GM19467 (cell line): Measurements from ENCODE around the gene URAD.
"Not testable (repeated sequence)": the region's sequence is repeated elsewhere in the genome, so short reads cannot be mapped to it uniquely, and the experiment has no call there.

Source experiments
- ATAC-seq: cut with Tn5 transposase; IDR thresholded peaks from one replicate; pipeline ENCODE4 v1.9.1; 2021; ENCODE audit warnings: mild to moderate bottlenecking, moderate library complexity; ENCODE audit not compliant: unreplicated experiment

The URAD gene

DNA sequence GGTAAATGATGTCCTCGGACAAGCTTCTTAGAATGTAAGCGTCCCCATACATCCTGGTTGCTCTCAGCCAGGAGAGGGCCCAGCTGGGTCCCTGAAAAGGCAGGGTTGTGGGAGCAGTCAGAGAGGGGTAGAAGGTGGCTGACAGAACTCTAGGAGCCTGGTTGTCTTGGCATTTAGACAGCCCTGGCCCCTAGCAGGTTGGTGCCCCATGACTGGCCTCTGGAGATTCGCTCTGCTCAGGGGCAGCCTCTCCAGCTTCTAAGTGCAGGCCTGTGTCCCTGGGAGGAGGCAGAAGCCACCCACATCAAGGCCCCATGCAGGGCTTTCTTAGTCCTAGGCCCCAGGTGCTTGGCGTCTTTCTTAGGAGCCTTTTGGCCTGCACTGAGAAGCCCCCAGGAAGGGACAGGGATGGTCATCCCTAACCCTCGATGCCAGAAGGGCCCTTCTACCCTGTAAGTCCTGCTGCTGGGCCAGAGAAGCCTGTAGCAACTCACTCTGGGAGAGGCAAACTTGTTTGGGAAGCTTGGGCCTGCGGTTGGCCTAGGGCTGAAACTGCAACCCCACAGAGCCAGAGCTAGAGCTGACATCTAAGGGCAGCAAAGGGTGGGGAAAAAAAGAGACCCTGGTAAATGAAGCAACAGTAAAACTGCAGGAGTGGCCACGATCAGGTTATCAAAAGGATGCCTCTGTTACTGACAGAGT is 16.6 kb downstream of the URAD start:
- ATAC-seq = no peak

DNA sequence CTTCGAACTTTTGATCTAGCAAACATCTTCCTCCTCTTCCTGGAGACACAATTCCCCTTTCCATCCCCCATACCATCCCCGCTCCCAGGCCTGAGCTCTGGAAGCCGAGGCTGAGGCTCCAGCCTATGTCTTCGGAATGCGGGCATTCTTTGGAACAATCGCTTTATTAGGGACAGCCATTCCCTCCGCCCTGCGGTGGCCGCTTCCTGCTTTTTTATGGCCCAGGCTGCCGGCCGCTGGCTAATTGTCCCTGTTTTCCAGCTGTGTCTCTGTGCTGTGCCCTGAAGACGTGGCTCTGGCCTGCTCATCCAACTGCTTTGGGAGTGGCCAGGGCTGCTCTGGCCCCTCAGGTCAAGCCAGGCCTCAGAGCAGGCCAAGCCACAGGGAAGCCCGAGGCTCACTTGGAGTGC is 17.3 kb downstream of the URAD start:
- no peak for ATAC-seq

DNA sequence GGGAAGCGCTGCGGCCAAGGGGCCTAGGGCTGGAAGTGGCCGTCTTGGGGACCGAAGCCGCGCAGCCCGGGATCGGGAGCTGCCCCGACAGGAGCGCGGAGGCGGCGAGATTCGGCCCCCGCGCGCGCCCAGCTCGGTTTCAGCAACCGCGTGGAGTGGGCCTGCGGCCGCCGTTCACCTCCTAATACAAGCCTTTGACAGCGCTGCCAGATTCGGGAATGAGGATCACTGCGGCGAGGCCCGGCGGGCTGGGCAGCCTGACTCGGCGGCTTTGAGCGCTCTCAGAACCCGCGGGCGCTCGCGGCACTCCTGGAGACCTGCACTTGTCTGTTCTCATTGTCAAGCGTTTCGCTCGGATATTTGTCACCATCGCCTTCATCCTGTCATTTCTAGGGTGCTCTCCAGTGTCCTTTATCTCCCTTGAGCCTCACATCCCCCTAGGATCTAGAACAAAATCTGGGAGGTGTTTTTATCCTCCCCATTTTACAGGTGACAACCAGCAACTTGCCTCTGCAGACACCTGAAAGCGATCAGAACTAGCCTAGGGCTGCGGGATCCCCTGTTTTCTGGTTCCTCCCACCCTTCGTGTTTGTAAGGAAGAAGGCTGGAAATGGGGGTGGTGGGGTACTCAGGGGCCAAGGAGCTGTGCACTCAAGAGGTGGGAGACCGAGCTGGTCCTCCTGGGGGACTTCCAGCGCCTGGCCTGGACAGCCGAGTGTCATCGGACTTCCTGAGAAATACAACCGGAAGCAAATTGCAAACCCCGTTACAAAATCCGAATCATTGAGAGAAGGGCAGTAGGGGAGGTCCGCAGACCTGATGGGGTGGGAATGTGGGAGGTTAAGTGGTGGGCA is 17.9 kb downstream of the URAD start:
- no peak for ATAC-seq

DNA sequence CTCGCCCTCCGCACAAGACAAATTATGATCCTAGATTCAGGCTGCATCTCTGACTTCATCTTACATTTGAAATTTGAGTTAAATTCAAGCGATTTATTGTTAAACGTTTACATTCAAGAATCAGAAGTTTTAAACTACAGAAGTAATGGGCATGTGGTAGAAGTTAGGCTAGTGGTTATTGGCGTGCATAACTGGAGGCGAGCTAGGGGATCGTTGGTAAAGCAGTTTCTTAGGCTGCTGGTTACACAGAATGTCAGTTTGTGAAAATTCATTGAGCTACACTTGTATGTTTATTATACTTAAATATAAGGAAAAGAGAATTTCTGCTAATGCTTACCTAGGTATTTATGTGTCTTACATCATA is 18.6 kb downstream of the URAD start:
- ATAC-seq = no peak

DNA sequence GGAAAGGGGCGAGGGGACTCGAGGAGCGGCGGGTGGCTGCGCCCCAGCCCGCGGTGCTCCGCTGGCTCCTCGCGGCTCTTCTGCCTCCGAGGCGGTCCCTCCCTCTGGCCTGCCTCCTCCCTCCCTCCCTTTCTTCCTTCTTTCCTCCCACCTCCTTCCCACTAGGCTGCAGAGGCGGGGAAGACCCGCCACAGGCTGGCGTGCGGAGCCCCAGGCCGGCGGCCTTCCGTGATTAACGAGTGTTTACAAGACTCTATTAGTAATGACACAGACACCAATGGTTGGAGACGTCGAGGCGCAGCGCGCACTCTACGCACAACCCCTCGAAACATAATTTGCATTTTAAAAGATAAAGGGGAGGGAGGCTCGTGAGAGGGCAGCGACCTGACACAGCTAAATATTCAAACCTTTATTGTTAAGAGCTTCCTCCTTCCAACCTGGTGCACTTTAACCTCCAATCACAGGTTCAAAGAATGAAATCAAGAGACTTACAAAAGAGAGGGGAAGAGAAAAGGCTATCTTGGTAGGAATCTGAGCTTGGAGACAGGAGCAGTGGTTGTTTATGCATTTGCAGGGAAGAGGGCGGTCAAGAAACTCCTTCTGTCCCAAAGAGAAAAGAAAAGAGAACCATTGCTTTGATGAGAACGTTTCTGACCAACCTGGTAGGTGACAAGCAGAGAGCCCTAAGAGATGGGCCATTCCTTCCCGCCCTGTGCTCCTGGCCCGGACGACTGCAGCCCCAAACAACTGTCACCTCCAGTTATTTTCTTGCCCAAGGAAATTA is 19.2 kb downstream of the URAD start, which contains the start of gene CDX2:
Gene CDX2 (minus strand): TSS at position 234 of the 784 bp plus-strand sequence. CDS start 309 bp downstream, outside the sequence.
- ATAC-seq = no peak

DNA sequence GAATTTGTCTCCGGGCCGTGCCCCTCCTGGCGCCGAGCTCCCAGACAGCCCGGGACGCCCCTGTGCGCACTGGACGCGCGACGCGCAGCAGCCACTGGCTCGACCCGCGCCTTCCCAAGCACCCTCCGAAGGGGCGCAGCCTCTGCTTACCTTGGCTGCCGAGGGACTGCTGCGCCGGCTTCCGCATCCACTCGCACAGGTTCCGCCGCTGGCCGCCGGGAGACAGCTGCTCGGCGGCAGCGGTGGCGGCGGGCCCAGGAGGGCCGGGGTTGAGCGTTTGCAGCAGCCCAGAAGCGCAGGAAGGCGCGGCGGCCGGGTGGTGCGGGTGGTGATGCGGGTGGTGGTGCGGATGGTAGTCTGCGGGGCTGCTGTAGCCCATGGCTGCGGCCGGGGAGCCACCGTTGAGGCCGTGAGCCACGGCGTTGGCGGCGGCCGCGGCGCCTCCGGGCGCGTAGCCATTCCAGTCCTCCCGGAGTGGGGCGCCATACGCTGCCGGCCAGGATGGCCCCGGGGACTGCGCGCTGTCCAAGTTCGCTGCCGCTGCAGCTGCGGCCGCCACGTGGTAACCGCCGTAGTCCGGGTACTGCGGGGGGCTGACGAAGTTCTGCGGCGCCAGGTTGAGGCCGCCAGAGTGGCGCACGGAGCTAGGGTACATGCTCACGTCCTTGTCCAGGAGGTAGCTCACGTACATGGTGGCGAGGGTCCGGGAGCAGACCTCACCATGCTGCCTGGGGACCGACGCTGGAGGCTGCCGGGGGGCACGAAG is 20.0 kb downstream of the URAD start:
- ATAC-seq = no peak

DNA sequence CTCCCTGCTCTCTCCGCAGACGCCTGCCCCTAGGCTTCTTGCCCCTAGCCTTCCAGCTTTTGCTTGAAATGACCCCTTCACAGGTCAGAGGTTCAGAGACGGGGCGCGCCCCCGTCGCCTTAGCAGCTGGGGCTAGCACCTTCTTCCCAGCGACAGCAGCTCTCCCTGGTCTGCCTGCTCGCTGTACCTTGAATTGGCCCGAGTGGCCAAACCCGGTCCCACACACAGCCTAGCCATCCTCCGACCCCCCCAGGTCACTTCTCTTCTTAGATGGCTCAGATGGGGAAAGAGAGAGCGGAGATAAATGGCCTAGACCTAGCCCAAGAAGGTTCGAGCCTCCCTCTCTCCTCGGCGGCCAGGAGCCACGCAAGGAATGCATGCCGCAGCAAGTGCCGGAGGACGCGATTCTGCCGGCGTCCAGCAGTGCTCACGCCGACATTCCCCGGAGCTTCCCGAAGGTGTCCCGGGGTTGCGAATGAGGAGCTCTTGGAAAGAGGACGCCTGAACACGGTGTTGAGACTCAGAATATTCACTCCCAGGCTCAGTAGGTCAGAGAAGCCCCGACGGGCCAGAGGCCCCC is 20.7 kb downstream of the URAD start:
- ATAC-seq = no peak

DNA sequence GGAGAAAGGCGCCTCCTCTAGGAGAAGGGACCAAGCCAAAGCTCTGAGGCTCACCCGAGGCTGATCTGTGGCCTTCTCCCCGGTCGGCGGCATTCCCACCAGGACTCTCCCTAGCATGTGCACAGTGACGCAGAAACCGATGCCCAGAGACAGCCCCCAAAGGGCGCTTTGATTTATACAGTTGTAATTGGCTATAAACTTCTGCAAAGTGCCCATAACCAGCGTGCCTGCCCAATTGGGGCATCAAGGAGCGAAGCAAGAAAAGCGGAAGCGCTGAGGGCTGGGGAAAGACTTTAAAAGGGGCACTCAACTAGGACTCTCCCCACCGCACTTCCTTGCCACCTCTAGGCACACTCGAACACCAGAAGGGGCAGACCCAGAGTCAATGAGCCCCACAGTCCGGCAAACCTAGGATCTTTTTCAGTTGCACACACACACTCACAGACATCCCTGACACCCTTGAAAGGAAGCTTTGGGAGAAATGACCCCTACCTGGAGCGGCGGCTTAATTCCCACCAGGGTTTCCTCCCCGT is 21.2 kb downstream of the URAD start:
- ATAC-seq = no peak

DNA sequence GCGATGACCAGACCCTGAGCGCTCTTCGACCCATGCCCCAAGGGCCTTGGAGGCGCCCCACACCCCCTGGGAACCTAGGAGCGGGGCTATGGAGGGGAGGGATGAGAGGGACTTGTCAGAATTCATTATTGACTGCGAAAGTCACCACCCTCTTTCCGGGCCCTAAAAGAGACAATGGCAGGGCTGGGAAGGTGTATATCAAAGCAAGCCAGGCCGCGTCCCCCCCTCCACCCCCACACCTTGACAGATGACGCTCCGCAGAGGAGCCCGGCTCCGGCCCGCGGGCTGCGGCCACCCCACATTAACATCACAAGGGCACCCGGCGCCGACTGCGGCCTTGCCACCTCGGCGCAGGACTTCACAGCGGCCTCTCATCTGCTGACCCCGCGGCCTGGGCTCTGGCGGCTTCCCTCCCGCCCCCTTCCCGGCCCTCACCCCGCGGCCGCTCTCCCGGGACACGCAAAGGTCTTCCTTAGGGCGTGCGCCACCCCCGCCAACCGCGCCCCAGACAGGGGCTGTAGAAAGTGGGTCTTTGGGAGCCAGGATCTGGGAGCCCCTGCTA is 21.8 kb downstream of the URAD start:
- no peak for ATAC-seq

DNA sequence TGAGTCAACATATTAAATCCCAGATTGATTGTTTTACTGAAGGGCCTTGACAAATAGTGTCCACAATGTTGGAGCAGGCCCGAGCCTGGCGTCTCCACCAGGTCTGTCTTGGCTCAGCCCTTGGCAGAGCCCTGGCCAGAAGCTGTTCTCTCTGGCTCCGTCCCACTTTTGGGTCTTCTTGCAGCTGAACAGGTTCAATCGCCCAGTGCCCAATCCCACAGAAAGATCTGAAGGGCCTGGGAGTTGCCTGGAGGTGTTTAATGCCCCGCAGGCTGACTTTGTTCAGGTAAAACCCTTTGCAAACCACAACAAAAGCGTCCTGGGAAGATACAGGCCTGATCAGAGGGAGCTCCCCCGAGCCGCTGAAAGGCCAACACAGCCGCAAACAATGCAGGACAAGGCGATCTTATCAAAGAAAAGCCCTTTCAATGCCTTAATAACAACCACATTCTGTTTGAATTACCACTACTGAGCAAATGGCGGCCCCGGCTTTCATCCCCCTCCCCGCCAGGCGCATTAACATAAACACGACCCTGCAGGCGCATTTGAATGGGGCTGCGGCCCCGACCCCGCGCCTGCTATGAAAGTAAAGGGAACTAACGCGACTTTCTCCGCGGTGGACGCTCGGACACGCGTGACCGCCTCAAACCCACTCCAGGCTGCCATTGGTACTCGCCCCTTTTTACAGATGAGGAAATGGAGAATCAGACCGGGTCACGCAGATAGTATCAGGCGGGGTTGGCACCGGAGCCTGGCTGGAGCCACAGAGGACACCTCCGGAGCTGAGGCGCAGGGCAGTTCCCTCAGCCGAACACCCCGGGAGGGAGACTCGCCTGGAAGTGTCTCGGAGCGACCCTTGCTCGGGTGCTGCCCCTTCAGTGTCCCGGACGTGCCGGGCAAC is 22.5 kb downstream of the URAD start:
- ATAC-seq = no peak

DNA sequence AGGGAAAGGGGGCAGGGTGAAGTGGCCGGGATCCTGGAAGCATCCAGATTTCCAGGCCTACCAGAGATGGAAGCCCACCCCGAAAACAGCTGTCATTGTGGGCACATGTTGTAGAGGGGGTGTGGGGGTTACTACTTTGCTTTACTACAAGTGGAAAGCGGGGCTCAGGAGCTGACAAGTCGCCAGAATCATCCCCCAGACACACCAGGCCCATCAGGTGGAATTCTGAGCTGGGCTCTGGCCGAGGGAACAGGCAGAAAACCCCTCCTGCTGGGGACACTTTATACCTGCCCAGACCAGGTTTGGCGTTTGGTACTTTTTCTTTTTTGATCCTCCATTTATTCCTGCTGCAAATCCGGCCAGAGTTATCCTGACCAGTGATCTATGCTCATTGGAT is 23.2 kb downstream of the URAD start:
- no peak for ATAC-seq

DNA sequence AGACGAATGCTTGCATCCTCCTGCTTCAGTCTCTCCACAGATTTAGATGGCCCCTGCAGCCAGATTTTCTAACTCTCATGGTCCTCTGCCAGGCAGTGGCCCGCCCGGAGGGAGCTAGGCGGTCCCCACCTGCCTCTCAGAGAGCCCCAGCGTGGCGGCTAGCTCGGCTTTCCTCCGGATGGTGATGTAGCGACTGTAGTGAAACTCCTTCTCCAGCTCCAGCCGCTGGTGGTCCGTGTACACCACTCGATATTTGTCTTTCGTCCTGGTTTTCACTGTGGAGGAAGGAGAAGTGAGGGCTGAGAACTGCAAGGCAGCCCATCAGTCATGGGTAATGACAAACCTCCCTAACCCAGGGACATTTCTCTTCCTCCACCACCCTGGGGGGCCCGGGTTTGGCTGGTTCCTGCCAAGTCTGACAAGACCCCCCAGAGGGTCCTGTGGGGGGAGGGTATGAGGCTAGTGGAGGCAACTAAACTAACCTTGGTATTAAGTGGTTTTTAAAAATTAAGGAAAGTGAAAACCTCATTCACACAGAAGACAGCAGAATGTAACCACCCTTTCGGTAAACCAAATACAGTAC is 23.7 kb downstream of the URAD start:
- ATAC-seq = no peak

DNA sequence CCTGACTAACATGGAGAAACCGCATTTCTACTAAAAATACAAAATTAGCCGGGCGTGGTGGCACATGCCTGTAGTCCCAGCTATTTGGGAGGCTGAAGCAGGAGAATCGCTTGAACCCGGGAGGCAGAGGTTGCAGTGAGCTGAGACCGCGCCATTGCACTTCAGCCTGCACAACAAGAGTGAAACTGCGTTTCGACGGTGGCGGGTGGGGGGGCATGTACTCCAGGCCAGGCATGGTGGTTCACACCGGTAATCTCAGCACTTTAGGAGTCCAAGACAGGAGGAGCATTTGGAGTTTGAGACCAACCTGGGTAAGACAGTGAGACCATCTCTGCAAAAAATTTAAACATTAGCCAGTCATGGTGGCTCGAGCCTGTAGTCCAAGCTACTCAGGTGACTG is 24.3 kb downstream of the URAD start:
- not testable (repeated sequence) for ATAC-seq

DNA sequence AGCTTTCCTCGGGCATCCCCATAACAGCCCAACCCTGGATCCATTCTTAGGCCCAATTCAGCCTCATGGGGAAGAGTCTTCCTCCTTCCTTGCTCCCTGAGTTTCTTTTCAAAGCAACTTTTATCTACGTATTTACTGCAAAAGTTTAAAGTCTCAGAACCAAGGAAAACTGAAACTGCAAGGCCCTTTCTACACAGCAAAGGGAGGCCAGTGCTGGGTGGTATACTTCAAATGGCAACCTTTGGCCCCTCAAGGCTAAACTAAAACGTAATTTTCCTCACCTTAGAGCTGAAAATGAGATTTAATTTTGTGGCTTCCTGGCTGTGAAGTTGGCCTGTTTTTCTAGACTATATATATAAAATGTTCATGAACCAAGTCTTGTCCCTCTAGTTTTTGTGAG is 25.0 kb downstream of the URAD start:
- no peak for ATAC-seq

DNA sequence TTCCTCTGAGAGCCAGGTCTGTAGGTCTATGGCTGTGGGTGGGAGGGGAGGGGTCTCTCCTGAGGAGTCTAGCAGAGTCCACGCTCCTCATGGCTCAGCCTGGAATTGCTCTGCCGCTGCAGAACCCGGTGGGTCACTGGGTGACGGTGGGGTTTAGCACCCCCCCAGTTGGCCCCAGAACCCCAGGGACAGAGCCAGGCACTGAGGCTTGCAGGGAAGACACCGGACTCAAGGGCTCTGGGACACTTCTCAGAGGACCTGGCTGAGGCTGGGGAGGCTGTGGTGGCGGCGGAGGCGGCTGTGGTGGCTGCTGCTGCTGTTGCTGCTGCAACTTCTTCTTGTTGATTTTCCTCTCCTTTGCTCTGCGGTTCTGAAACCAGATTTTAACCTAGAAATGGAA is 25.5 kb downstream of the URAD start:
- ATAC-seq = no peak

DNA sequence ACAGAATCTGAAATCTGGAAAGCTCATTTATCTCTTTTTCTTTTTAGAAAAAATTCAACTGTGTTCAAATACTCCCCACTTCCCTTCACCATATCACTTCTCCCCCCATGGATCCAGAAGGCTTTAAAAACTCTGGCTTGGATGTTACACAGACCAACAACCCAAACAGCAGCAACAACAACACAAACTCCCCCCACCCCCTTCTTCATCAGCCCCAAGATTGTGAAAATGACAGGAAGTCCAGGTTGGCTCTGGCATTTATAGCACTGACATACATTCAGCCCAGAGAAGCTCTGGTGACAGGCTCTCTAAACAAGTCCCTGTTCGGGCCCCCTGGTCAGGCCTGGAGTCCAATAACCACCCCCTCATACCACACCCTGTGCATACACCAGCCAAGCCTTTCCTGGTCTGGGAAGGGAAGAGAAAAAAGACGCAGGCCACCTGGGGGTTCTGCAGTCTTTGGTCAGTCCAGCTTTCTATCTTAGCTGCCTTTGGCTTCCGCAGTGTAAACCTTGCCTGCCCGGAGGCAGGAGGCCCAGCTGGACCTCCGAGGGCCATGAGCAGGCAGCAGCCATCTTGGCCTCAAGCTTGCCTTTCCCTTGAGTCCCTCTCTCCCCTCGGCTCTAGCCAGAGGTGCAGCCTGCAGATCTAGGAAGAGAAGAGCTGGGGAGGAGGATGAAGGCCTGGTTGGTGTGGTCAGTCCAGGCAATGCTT is 26.2 kb downstream of the URAD start:
- no peak for ATAC-seq

DNA sequence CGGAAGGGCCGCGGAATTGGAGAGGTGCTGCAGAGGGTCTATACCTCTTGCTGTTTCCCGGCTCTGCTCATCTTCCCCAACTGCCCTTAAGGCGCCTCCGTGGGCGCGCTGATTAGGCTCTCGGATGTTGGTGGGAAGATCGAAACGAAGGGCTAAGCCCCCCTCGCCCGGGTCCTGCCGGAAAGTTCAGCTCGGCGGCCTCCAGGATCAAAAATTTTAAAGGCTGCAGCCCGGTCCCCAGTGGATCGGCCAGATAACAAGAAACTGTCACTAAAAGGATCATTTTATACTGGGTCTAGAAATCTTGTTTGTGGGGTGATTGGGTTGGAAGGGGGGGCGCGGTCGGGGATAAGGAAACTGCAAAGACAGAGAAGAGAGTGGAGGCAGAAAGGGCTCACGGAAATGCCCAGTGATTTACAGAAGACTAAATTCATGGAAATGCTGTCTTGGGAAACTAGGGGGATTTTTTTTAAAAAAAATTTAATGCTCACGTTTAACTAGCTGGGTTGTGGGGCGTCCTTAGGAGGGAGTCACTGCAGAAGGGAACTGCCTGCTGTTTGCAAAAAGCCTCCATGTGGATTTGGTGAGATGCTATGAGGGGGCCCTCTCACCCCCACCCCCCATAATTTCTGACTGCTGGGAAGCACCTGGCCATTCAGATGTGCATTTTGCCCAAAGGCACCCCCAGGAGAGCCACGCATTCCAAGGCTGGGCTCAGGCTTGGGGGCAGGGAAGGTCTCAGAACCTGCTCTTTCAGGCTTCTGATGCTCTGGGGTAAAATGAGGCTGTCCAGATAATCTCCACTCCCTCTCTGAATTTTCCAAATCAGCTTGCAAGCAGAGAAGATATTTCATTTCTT is 27.0 kb downstream of the URAD start:
- no peak for ATAC-seq
